ENCODE results near the gene PRKCZ.

Gene PRKCZ

GRCh38 chr1:2185880-2186855 is 136.0 kb downstream of the PRKCZ start:
- in situ Hi-C loops (cut with MboI; ENCODE audit: low sequenced_read_pairs): loop anchor here (25.0 kb wide), 1 partner anchor 351 kb away; the partner anchor contains the start of genes HES5 and PANK4

- in situ Hi-C loops (cut with MboI; ENCODE audit: low sequenced_read_pairs): loop anchor here (25.0 kb wide), 1 partner anchor 350 kb away; the partner anchor contains the start of genes HES5 and PANK4
Measured at GRCh38 chr1:2186901-2187300, 136.7 kb downstream of the PRKCZ start.

GRCh38 chr1:2187619-2188018 is 137.4 kb downstream of the PRKCZ start:
- in situ Hi-C loops (cut with MboI; ENCODE audit: low sequenced_read_pairs): loop anchor here (25.0 kb wide), 1 partner anchor 350 kb away; the partner anchor contains the start of genes HES5 and PANK4

GRCh38 chr1:2188336-2188735 is 138.1 kb downstream of the PRKCZ start:
- in situ Hi-C loops (cut with MboI; ENCODE audit: low sequenced_read_pairs): loop anchor here (25.0 kb wide), 1 partner anchor 349 kb away; the partner anchor contains the start of genes HES5 and PANK4

- in situ Hi-C loops (cut with MboI; ENCODE audit: low sequenced_read_pairs): loop anchor here (10.0 to 25.0 kb wide), 2 partner anchors 185 to 348 kb away; partner anchors contain the start of genes HES5 and PANK4
Measured at GRCh38 chr1:2189459-2190425, 139.5 kb downstream of the PRKCZ start.

- in situ Hi-C loops (cut with MboI; ENCODE audit: low sequenced_read_pairs): loop anchor here (10.0 to 25.0 kb wide), 2 partner anchors 184 to 347 kb away; partner anchors contain the start of genes HES5 and PANK4
Measured at GRCh38 chr1:2190491-2190976, 140.3 kb downstream of the PRKCZ start.

GRCh38 chr1:2192031-2192995 is 142.1 kb downstream of the PRKCZ start:
- in situ Hi-C loops (cut with MboI; ENCODE audit: low sequenced_read_pairs): loop anchor here (10.0 to 25.0 kb wide), 2 partner anchors 182 to 345 kb away; partner anchors contain the start of genes HES5 and PANK4

- in situ Hi-C loops (cut with MboI; ENCODE audit: low sequenced_read_pairs): loop anchor here (10.0 to 25.0 kb wide), 2 partner anchors 181 to 344 kb away; partner anchors contain the start of genes HES5 and PANK4
Measured at GRCh38 chr1:2193514-2194281, 143.5 kb downstream of the PRKCZ start.

- in situ Hi-C loops (cut with MboI; ENCODE audit: low sequenced_read_pairs): loop anchor here (10.0 to 25.0 kb wide), 2 partner anchors 180 to 343 kb away; partner anchors contain the start of genes HES5 and PANK4
Measured at GRCh38 chr1:2194319-2194897, 144.2 kb downstream of the PRKCZ start, which contains the start of gene FAAP20. TSS of gene FAAP20 (minus strand) at chr1:2194772. CDS start at chr1:2194749, 23 bp downstream.

GRCh38 chr1:2194898-2195673 is 144.9 kb downstream of the PRKCZ start:
- in situ Hi-C loops (cut with MboI; ENCODE audit: low sequenced_read_pairs): loop anchor here (10.0 to 25.0 kb wide), 2 partner anchors 180 to 342 kb away; partner anchors contain the start of genes HES5 and PANK4

GRCh38 chr1:2195785-2196184 is 145.6 kb downstream of the PRKCZ start:
- in situ Hi-C loops (cut with MboI; ENCODE audit: low sequenced_read_pairs): loop anchor here (10.0 to 25.0 kb wide), 2 partner anchors 179 to 342 kb away; partner anchors contain the start of genes HES5 and PANK4

GRCh38 chr1:2196901-2197638 is 146.9 kb downstream of the PRKCZ start:
- in situ Hi-C loops (cut with MboI; ENCODE audit: low sequenced_read_pairs): loop anchor here (10.0 to 25.0 kb wide), 2 partner anchors 178 to 340 kb away; partner anchors contain the start of genes HES5 and PANK4

GRCh38 chr1:2197707-2198165 is 147.5 kb downstream of the PRKCZ start:
- in situ Hi-C loops (cut with MboI; ENCODE audit: low sequenced_read_pairs): loop anchor here (10.0 to 25.0 kb wide), 2 partner anchors 177 to 340 kb away; partner anchors contain the start of genes HES5 and PANK4

GRCh38 chr1:2198571-2198970 is 148.4 kb downstream of the PRKCZ start:
- in situ Hi-C loops (cut with MboI; ENCODE audit: low sequenced_read_pairs): loop anchor here (10.0 to 25.0 kb wide), 2 partner anchors 176 to 339 kb away; partner anchors contain the start of genes HES5 and PANK4

GRCh38 chr1:2199042-2199810 is 149.0 kb downstream of the PRKCZ start:
- in situ Hi-C loops (cut with MboI; ENCODE audit: low sequenced_read_pairs): loop anchor here (10.0 to 25.0 kb wide), 2 partner anchors 176 to 338 kb away; partner anchors contain the start of genes HES5 and PANK4

Data from HL-60/S4 treated with phorbol 12-myristate 13-acetate at 8.2 ng/mL for 4 days and 3 days (cell line).